GM12891 (cell line): ENCODE measurements around the gene SAP30.

Source experiments
- POLR2A ChIP-seq: IDR thresholded peaks from 2 replicates; pipeline ENCODE4 v1.6.1; 2011; ENCODE audit warnings: low read depth, low read length, control low read depth
- POLR2AphosphoS5 ChIP-seq: IDR thresholded peaks from 2 replicates; pipeline ENCODE4 v1.6.1; 2011; ENCODE audit warnings: low read depth, low read length, control low read depth

- TF ChIP-seq POLR2A (no peak), POLR2AphosphoS5 (no peak)
These were observed 49.6 kb downstream of the SAP30 start for GRCh38 chr4:173420324-173420752.
